GM19193 (cell line): ENCODE results near the gene SFPQ.

Experiments
- POLR2A ChIP-seq: IDR thresholded peaks from 4 replicates; pipeline ENCODE4 v1.6.1; 2011; ENCODE audit not compliant: insufficient read depth, insufficient read length; ENCODE audit errors: extremely low read depth

SFPQ gene

GRCh38 chr1:35192056-35192852 lies 691 bp downstream of the SFPQ start:
- TF ChIP-seq POLR2A: peak; percentile 75

GRCh38 chr1:35191429-35192055 lies 1.4 kb downstream of the SFPQ start:
- no peak for TF ChIP-seq POLR2A

GRCh38 chr1:35190784-35191183 lies 2.2 kb downstream of the SFPQ start:
- TF ChIP-seq POLR2A: no peak

GRCh38 chr1:35188578-35189392 lies 4.2 kb downstream of the SFPQ start:
- TF ChIP-seq POLR2A: no peak

GRCh38 chr1:35187816-35188342 lies 5.1 kb downstream of the SFPQ start:
- TF ChIP-seq POLR2A: no peak

GRCh38 chr1:35186239-35186638 lies 6.7 kb downstream of the SFPQ start:
- TF ChIP-seq POLR2A: no peak

- no peak for TF ChIP-seq POLR2A
Measured at GRCh38 chr1:35185200-35185599, 7.7 kb downstream of the SFPQ start.

GRCh38 chr1:35184495-35185199 lies 8.3 kb downstream of the SFPQ start:
- TF ChIP-seq POLR2A: no peak

GRCh38 chr1:35181790-35182455 lies 11.0 kb downstream of the SFPQ start:
- TF ChIP-seq POLR2A: no peak

GRCh38 chr1:35180776-35181374 lies 12.1 kb downstream of the SFPQ start:
- no peak for TF ChIP-seq POLR2A

GRCh38 chr1:35179908-35180307 lies 13.0 kb downstream of the SFPQ start:
- no peak for TF ChIP-seq POLR2A

GRCh38 chr1:35178874-35179380 lies 14.0 kb downstream of the SFPQ start:
- TF ChIP-seq POLR2A: no peak

GRCh38 chr1:35178295-35178695 lies 14.7 kb downstream of the SFPQ start:
- peak; percentile 20 for TF ChIP-seq POLR2A

GRCh38 chr1:35177237-35177786 lies 15.6 kb downstream of the SFPQ start:
- TF ChIP-seq POLR2A: peak; percentile 3

- no peak for TF ChIP-seq POLR2A
Measured at GRCh38 chr1:35175602-35176001, 17.3 kb downstream of the SFPQ start.
